Astrocyte (in vitro differentiated cells and primary cell): ENCODE measurements around the gene SMARCA4. TPM values are rescaled to one million over a fixed set of nuclear protein-coding genes. Genes with fewer than 3 reads are reported as not detected.
"Not testable (repeated sequence)": the region's sequence is repeated elsewhere in the genome, so short reads cannot be mapped to it uniquely, and the experiment has no call there.

ENCODE experiments used
- DNase-seq: peaks from one replicate; pipeline ENCODE4 v3.0.0-alpha.2; 2010; ENCODE audit warnings: low read depth
- FAIRE-seq: peaks from 2 replicates; lab custom pipeline; 2011; peaks lifted over from hg19 to GRCh38; lab: Jason Lieb, UNC
- H2AFZ ChIP-seq: 2 replicates; pipeline ENCODE4 v1.6.0; 2012; ENCODE audit warnings: low read depth, low read length, inconsistent platforms
- H3K27ac ChIP-seq: 2 replicates; pipeline ENCODE4 v1.5.1; 2011; ENCODE audit warnings: low read depth, low read length, inconsistent platforms
- H3K27me3 ChIP-seq: 2 replicates; pipeline ENCODE4 v1.6.0; 2011; ENCODE audit warnings: low read length, inconsistent platforms; ENCODE audit not compliant: insufficient read depth
- H3K36me3 ChIP-seq: 2 replicates; pipeline ENCODE4 v1.5.1; 2011; ENCODE audit warnings: low read length, inconsistent platforms; ENCODE audit not compliant: insufficient read depth
- H3K4me1 ChIP-seq: 2 replicates; pipeline ENCODE4 v1.5.1; 2011; ENCODE audit warnings: low read length, inconsistent platforms; ENCODE audit not compliant: insufficient read depth
- H3K4me2 ChIP-seq: 2 replicates; pipeline ENCODE4 v1.6.0; 2012; ENCODE audit warnings: low read length, inconsistent platforms
- H3K4me3 ChIP-seq: 2 replicates; pipeline ENCODE4 v1.5.1; 2011; ENCODE audit warnings: low read depth, mild to moderate bottlenecking, low read length, inconsistent platforms; ENCODE audit not compliant: insufficient read depth
- H3K79me2 ChIP-seq: 2 replicates; pipeline ENCODE4 v1.6.0; 2012; ENCODE audit warnings: mild to moderate bottlenecking, low read length, inconsistent platforms; ENCODE audit not compliant: insufficient read depth
- H3K9ac ChIP-seq: 2 replicates; pipeline ENCODE4 v1.6.0; 2012; ENCODE audit warnings: mild to moderate bottlenecking, low read length, inconsistent platforms
- H3K9me3 ChIP-seq: 2 replicates; pipeline ENCODE4 v1.5.1; 2012; ENCODE audit warnings: low read depth, mild to moderate bottlenecking, low read length, inconsistent platforms; ENCODE audit not compliant: insufficient read depth
- H4K20me1 ChIP-seq: 2 replicates; pipeline ENCODE4 v1.6.0; 2012; ENCODE audit warnings: low read length, inconsistent platforms; ENCODE audit not compliant: insufficient read depth
- H3K27ac Mint-ChIP-seq: one replicate; pipeline ENCODE4 v1.8.0; 2021; ENCODE audit warnings: mild to moderate bottlenecking, mixed read lengths; ENCODE audit not compliant: unreplicated experiment
- H3K27me3 Mint-ChIP-seq: one replicate; pipeline ENCODE4 v1.8.0; 2021; ENCODE audit warnings: low read depth, mixed read lengths; ENCODE audit not compliant: unreplicated experiment
- H3K36me3 Mint-ChIP-seq: one replicate; pipeline ENCODE4 v1.8.0; 2021; ENCODE audit warnings: low read depth, mixed read lengths; ENCODE audit not compliant: unreplicated experiment
- H3K4me1 Mint-ChIP-seq: one replicate; pipeline ENCODE4 v1.8.0; 2021; ENCODE audit warnings: low read depth, mixed read lengths; ENCODE audit not compliant: unreplicated experiment
- H3K4me3 Mint-ChIP-seq: one replicate; pipeline ENCODE4 v1.8.0; 2021; ENCODE audit warnings: mild to moderate bottlenecking, moderate library complexity, mixed read lengths; ENCODE audit not compliant: unreplicated experiment
- H3K9me3 Mint-ChIP-seq: one replicate; pipeline ENCODE4 v1.8.0; 2021; ENCODE audit warnings: mild to moderate bottlenecking, mixed read lengths; ENCODE audit not compliant: unreplicated experiment
- EZH2 ChIP-seq: IDR thresholded peaks from 2 replicates; pipeline ENCODE4 v1.6.1; 2012; ENCODE audit warnings: mild to moderate bottlenecking, low read length, inconsistent platforms; ENCODE audit not compliant: insufficient read depth
- total RNA-seq: library from RNA; stranded (reverse); gene quantifications from 2 replicates; pipeline ENCODE4 v1.2.1, GENCODE V29; 2021
- TF ChIP-seq, protein P1 (sequence below): IDR thresholded peaks from 2 replicates; pipeline ENCODE4 v1.5.1; 2011; ENCODE audit warnings: low read depth, mild to moderate bottlenecking, inconsistent platforms, low read length, moderate library complexity; ENCODE audit not compliant: insufficient read depth

Gene SMARCA4
- total RNA-seq, 1 donor from 2014 or later, result 159 TPM

- H2AFZ ChIP-seq, result no peak overlapping the region
- H3K27me3 ChIP-seq, result no peaks in the 10 kb centered on the region
- peaks cover 4% of the 10 kb centered on the region for H3K36me3 ChIP-seq
- Mint-ChIP-seq H3K9me3 (no peaks in the 10 kb centered on the region), H3K36me3 (peaks cover 16% of the 10 kb centered on the region), H3K4me3 (no peak overlapping the region), H3K4me1 (no peaks in the 10 kb centered on the region), H3K27me3 (no peaks in the 10 kb centered on the region), H3K27ac (no peak overlapping the region)
- no peak for TF ChIP-seq EZH2
- TF ChIP-seq, protein P1, sequence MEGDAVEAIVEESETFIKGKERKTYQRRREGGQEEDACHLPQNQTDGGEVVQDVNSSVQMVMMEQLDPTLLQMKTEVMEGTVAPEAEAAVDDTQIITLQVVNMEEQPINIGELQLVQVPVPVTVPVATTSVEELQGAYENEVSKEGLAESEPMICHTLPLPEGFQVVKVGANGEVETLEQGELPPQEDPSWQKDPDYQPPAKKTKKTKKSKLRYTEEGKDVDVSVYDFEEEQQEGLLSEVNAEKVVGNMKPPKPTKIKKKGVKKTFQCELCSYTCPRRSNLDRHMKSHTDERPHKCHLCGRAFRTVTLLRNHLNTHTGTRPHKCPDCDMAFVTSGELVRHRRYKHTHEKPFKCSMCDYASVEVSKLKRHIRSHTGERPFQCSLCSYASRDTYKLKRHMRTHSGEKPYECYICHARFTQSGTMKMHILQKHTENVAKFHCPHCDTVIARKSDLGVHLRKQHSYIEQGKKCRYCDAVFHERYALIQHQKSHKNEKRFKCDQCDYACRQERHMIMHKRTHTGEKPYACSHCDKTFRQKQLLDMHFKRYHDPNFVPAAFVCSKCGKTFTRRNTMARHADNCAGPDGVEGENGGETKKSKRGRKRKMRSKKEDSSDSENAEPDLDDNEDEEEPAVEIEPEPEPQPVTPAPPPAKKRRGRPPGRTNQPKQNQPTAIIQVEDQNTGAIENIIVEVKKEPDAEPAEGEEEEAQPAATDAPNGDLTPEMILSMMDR, result no peak
- no peak overlapping the region for H3K4me3 ChIP-seq
- H3K9me3 ChIP-seq, result no peaks in the 10 kb centered on the region
- H4K20me1 ChIP-seq, result peaks cover 4% of the 10 kb centered on the region
- no peak overlapping the region for H3K9ac ChIP-seq
- no peaks in the 10 kb centered on the region for H3K4me1 ChIP-seq
- no peak overlapping the region for H3K27ac ChIP-seq
- DNase-seq, result no peak
- no peak for FAIRE-seq
- no peaks in the 10 kb centered on the region for H3K79me2 ChIP-seq
- H3K4me2 ChIP-seq, result no peak overlapping the region
Measured at GRCh38 chr19:11069561-11069960, 108.7 kb downstream of the SMARCA4 start.

DNA sequence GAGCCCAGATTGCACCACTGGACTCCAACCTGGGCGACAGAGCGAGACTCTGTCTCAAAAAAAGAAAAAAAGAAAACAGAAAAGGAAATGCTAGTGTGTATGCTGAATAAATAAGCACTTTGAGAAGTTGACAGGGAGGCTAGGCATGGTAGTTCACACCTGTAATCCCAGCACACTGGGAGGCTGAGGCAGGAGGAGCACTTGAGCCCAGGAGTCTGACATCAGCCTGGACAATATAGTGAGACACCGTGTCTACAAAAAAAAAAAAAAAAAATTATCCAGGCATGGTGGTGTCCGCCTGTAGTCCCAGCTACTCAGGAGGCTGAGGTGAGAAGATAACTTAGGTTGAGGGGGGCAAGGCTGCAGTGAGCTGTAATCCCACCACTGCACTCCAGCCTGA, 109.3 kb downstream of the SMARCA4 start:
- no peaks in the 10 kb centered on the region for H3K4me1 Mint-ChIP-seq
- Histone ChIP-seq H3K9me3 (no peaks in the 10 kb centered on the region), H3K27ac (no peak overlapping the region), H3K9ac (no peak overlapping the region), H3K4me3 (no peak overlapping the region), H3K27me3 (no peaks in the 10 kb centered on the region), H2AFZ (no peak overlapping the region), H4K20me1 (peaks cover 1% of the 10 kb centered on the region), H3K4me1 (no peaks in the 10 kb centered on the region), H3K79me2 (no peaks in the 10 kb centered on the region), H3K4me2 (no peak overlapping the region), H3K36me3 (peaks cover 2% of the 10 kb centered on the region)
- no peaks in the 10 kb centered on the region for H3K27me3 Mint-ChIP-seq
- DNase-seq, result no peak
- no peaks in the 10 kb centered on the region for H3K9me3 Mint-ChIP-seq
- no peak for FAIRE-seq
- H3K27ac Mint-ChIP-seq, result no peak overlapping the region
- peaks cover 12% of the 10 kb centered on the region for H3K36me3 Mint-ChIP-seq
- no peak overlapping the region for H3K4me3 Mint-ChIP-seq
- TF ChIP-seq EZH2, result no peak
- TF ChIP-seq, protein P1, result no peak

- TF ChIP-seq, protein P1, result no peak
- no peak for TF ChIP-seq EZH2
- no peak overlapping the region for H3K4me3 Mint-ChIP-seq
- H3K27ac Mint-ChIP-seq, result no peak overlapping the region
- H3K9me3 ChIP-seq, result no peaks in the 10 kb centered on the region
- no peak overlapping the region for H3K9ac ChIP-seq
- H4K20me1 ChIP-seq, result no peaks in the 10 kb centered on the region
- H3K4me3 ChIP-seq, result no peak overlapping the region
- H3K9me3 Mint-ChIP-seq, result no peaks in the 10 kb centered on the region
- FAIRE-seq (no peak), DNase-seq (no peak)
- H3K79me2 ChIP-seq, result no peaks in the 10 kb centered on the region
- no peaks in the 10 kb centered on the region for H3K4me1 Mint-ChIP-seq
- no peaks in the 10 kb centered on the region for H3K27me3 ChIP-seq
- H3K4me1 ChIP-seq, result no peaks in the 10 kb centered on the region
- peaks cover 3% of the 10 kb centered on the region for H3K36me3 Mint-ChIP-seq
- no peak overlapping the region for H3K4me2 ChIP-seq
- H3K27ac ChIP-seq, result no peak overlapping the region
- H3K27me3 Mint-ChIP-seq, result no peaks in the 10 kb centered on the region
- H3K36me3 ChIP-seq, result no peaks in the 10 kb centered on the region
- no peak overlapping the region for H2AFZ ChIP-seq
Measured at GRCh38 chr19:11073568-11073967, 112.7 kb downstream of the SMARCA4 start.

DNA sequence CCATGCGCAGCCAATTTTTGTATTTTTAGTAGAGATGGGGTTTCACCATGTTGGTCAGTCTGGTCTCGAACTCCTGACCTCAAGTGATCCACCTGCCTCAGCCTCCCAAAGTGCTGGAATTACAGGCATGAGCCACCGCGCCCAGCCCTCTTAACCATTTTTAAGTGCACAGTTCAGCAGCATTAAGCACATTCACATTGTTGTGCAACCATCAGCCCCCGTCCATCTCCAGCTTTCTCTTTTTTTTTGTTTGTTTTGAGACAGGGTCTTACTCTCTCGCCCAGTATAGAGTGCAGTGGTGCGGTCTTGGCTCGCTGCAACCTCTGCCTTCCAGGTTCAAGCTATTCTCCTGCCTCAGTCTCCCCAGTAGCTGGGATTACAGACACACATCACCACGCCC, 116.0 kb downstream of the SMARCA4 start:
- not testable (repeated sequence) for H3K9me3 ChIP-seq, H3K27me3 ChIP-seq, H3K79me2 ChIP-seq, DNase-seq, H3K9me3 Mint-ChIP-seq, H3K36me3 Mint-ChIP-seq, H3K4me3 ChIP-seq, H4K20me1 ChIP-seq, H2AFZ ChIP-seq, H3K27me3 Mint-ChIP-seq, H3K4me1 Mint-ChIP-seq, FAIRE-seq, H3K4me2 ChIP-seq, H3K4me1 ChIP-seq, H3K27ac ChIP-seq, H3K4me3 Mint-ChIP-seq, H3K9ac ChIP-seq, H3K27ac Mint-ChIP-seq, H3K36me3 ChIP-seq
